ENCODE results near the gene ZNF488.

Gene ZNF488

GRCh38 chr10:47349941-47350371 lies 34.1 kb downstream of the ZNF488 start:
- Histone ChIP-seq H3K27me3 (ENCODE audit: control insufficient read depth in 1 of 2, insufficient read depth in 2 of 2, low read length in 2 of 2) (no peaks in the 10 kb centered on the region), H3K9me3 (ENCODE audit: low read length) (no peaks in the 10 kb centered on the region), H3K9ac (ENCODE audit: low read length) (no peak overlapping the region), H3K27ac (ENCODE audit: low read depth, low read length) (no peak overlapping the region), H3K4me1 (ENCODE audit: insufficient read depth, low read length) (no peaks in the 10 kb centered on the region), H3K36me3 (ENCODE audit: insufficient read depth, low read length) (no peaks in the 10 kb centered on the region), H3K4me3 (ENCODE audit: low read depth in 1 of 2, low read length in 2 of 2) (no peak overlapping the region)

DNA sequence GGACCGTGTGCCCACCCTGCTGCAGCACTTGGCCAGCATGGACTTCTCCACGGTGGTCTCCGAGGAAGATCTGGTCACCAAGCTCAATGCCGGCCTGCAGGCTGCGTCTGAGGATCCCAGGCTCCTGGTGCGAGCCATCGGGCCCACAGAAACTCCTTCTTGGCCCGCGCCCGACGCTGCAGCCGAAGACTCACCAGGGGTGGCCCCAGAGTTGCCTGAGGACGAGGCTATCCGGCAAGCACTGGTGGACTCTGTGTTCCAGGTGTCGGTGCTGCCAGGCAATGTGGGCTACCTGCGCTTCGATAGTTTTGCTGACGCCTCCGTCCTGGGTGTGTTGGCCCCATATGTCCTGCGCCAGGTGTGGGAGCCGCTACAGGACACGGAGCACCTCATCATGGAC lies 34.6 kb downstream of the ZNF488 start:
- H3K4me3 ChIP-seq (ENCODE audit: low read depth in 1 of 2, low read length in 2 of 2): no peak overlapping the region
- no peaks in the 10 kb centered on the region for H3K9me3 ChIP-seq (ENCODE audit: low read length)
- H3K36me3 ChIP-seq (ENCODE audit: insufficient read depth, low read length): no peaks in the 10 kb centered on the region
- H3K9ac ChIP-seq (ENCODE audit: low read length): no peak overlapping the region
- no peaks in the 10 kb centered on the region for H3K4me1 ChIP-seq (ENCODE audit: insufficient read depth, low read length)
- H3K27ac ChIP-seq (ENCODE audit: low read depth, low read length): no peak overlapping the region
- no peaks in the 10 kb centered on the region for H3K27me3 ChIP-seq (ENCODE audit: control insufficient read depth in 1 of 2, insufficient read depth in 2 of 2, low read length in 2 of 2)

DNA sequence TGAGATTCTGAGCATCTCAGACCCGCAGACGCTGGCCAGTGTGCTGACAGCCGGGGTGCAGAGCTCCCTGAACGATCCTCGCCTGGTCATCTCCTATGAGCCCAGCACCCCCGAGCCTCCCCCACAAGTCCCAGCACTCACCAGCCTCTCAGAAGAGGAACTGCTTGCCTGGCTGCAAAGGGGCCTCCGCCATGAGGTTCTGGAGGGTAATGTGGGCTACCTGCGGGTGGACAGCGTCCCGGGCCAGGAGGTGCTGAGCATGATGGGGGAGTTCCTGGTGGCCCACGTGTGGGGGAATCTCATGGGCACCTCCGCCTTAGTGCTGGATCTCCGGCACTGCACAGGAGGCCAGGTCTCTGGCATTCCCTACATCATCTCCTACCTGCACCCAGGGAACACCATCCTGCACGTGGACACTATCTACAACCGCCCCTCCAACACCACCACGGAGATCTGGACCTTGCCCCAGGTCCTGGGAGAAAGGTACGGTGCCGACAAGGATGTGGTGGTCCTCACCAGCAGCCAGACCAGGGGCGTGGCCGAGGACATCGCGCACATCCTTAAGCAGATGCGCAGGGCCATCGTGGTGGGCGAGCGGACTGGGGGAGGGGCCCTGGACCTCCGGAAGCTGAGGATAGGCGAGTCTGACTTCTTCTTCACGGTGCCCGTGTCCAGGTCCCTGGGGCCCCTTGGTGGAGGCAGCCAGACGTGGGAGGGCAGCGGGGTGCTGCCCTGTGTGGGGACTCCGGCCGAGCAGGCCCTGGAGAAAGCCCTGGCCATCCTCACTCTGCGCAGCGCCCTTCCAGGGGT lies 35.2 kb downstream of the ZNF488 start:
- Histone ChIP-seq H3K9me3 (ENCODE audit: low read length) (no peaks in the 10 kb centered on the region), H3K27me3 (ENCODE audit: control insufficient read depth in 1 of 2, insufficient read depth in 2 of 2, low read length in 2 of 2) (no peaks in the 10 kb centered on the region), H3K4me1 (ENCODE audit: insufficient read depth, low read length) (no peaks in the 10 kb centered on the region), H3K9ac (ENCODE audit: low read length) (no peak overlapping the region), H3K36me3 (ENCODE audit: insufficient read depth, low read length) (no peaks in the 10 kb centered on the region), H3K4me3 (ENCODE audit: low read depth in 1 of 2, low read length in 2 of 2) (no peak overlapping the region), H3K27ac (ENCODE audit: low read depth, low read length) (no peak overlapping the region)

DNA sequence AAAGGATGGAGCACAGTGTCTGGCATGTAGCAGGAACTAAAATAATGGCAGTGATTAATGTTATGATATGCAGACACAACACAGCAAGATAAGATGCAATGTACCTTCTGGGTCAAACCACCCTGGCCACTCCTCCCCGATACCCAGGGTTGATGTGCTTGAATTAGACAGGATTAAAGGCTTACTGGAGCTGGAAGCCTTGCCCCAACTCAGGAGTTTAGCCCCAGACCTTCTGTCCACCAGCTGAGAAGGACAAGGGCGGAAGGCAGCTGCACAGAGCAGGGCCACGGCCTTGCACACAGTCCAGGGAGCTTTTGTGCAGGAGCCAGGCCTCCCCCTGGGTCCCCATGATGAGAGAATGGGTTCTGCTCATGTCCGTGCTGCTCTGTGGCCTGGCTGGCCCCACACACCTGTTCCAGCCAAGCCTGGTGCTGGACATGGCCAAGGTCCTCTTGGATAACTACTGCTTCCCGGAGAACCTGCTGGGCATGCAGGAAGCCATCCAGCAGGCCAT lies 35.9 kb downstream of the ZNF488 start, which contains the start of gene RBP3:
RBP3 (plus strand) TSS at position 226 of the 514 bp plus-strand sequence; CDS start at position 348, 122 bp downstream.
- no peaks in the 10 kb centered on the region for H3K9me3 ChIP-seq (ENCODE audit: low read length)
- H3K27ac ChIP-seq (ENCODE audit: low read depth, low read length): no peak within 1 kb of the TSS
- H3K27me3 ChIP-seq (ENCODE audit: control insufficient read depth in 1 of 2, insufficient read depth in 2 of 2, low read length in 2 of 2): no peaks in the 10 kb centered on the region
- no peaks in the 10 kb centered on the region for H3K36me3 ChIP-seq (ENCODE audit: insufficient read depth, low read length)
- no peaks in the 10 kb centered on the region for H3K4me1 ChIP-seq (ENCODE audit: insufficient read depth, low read length)
- no peak within 1 kb of the TSS for H3K4me3 ChIP-seq (ENCODE audit: low read depth in 1 of 2, low read length in 2 of 2)
- no peak within 1 kb of the TSS for H3K9ac ChIP-seq (ENCODE audit: low read length)

DNA sequence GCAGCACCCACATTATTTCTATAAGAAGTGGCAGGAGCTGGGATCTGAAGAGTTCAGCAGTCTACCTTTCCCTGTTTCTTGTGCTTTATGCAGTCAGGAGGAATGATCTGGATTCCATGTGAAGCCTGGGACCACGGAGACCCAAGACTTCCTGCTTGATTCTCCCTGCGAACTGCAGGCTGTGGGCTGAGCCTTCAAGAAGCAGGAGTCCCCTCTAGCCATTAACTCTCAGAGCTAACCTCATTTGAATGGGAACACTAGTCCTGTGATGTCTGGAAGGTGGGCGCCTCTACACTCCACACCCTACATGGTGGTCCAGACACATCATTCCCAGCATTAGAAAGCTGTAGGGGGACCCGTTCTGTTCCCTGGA lies 36.8 kb downstream of the ZNF488 start:
- Histone ChIP-seq H3K27ac (ENCODE audit: low read depth, low read length) (no peak overlapping the region), H3K9me3 (ENCODE audit: low read length) (no peaks in the 10 kb centered on the region), H3K27me3 (ENCODE audit: control insufficient read depth in 1 of 2, insufficient read depth in 2 of 2, low read length in 2 of 2) (no peaks in the 10 kb centered on the region), H3K9ac (ENCODE audit: low read length) (no peak overlapping the region), H3K36me3 (ENCODE audit: insufficient read depth, low read length) (no peaks in the 10 kb centered on the region), H3K4me1 (ENCODE audit: insufficient read depth, low read length) (no peaks in the 10 kb centered on the region), H3K4me3 (ENCODE audit: low read depth in 1 of 2, low read length in 2 of 2) (no peak overlapping the region)

DNA sequence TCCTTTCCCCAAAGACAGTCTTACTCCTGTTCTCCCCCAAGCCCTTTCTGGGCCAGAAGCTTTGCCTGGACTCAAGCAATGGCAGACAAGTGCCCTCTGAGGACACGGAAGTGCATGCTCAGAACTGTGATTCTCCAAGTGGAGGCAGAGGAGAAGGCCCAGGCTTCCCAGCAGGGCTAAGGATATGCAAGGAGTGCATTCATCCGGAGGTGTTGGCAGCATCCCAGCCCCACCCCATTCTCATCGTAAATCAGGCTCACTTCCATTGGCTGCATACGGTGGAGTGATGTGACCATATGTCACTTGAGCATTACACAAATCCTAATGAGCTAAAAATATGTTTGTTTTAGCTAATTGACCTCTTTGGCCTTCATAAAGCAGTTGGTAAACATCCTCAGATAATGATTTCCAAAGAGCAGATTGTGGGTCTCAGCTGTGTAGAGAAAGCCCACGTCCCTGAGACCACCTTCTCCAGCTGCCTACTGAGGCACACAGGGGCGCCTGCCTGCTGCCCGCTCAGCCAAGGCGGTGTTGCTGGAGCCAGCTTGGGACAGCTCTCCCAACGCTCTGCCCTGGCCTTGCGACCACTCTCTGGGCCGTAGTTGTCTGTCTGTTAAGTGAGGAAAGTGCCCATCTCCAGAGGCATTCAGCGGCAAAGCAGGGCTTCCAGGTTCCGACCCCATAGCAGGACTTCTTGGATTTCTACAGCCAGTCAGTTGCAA lies 37.4 kb downstream of the ZNF488 start:
- no peaks in the 10 kb centered on the region for H3K27me3 ChIP-seq (ENCODE audit: control insufficient read depth in 1 of 2, insufficient read depth in 2 of 2, low read length in 2 of 2)
- H3K36me3 ChIP-seq (ENCODE audit: insufficient read depth, low read length): no peaks in the 10 kb centered on the region
- no peak overlapping the region for H3K4me3 ChIP-seq (ENCODE audit: low read depth in 1 of 2, low read length in 2 of 2)
- no peak overlapping the region for H3K9ac ChIP-seq (ENCODE audit: low read length)
- H3K27ac ChIP-seq (ENCODE audit: low read depth, low read length): no peak overlapping the region
- H3K4me1 ChIP-seq (ENCODE audit: insufficient read depth, low read length): no peaks in the 10 kb centered on the region
- H3K9me3 ChIP-seq (ENCODE audit: low read length): no peaks in the 10 kb centered on the region

- no peak overlapping the region for H3K27ac ChIP-seq (ENCODE audit: low read depth, low read length)
- H3K9ac ChIP-seq (ENCODE audit: low read length): no peak overlapping the region
- H3K9me3 ChIP-seq (ENCODE audit: low read length): no peaks in the 10 kb centered on the region
- H3K4me3 ChIP-seq (ENCODE audit: low read depth in 1 of 2, low read length in 2 of 2): no peak overlapping the region
- H3K4me1 ChIP-seq (ENCODE audit: insufficient read depth, low read length): no peaks in the 10 kb centered on the region
- H3K36me3 ChIP-seq (ENCODE audit: insufficient read depth, low read length): no peaks in the 10 kb centered on the region
- no peaks in the 10 kb centered on the region for H3K27me3 ChIP-seq (ENCODE audit: control insufficient read depth in 1 of 2, insufficient read depth in 2 of 2, low read length in 2 of 2)
These were observed 38.9 kb downstream of the ZNF488 start for GRCh38 chr10:47344996-47345870.

GRCh38 chr10:47340608-47341170 lies 43.4 kb downstream of the ZNF488 start:
- no peaks in the 10 kb centered on the region for H3K27me3 ChIP-seq (ENCODE audit: control insufficient read depth in 1 of 2, insufficient read depth in 2 of 2, low read length in 2 of 2)
- H3K36me3 ChIP-seq (ENCODE audit: insufficient read depth, low read length): no peaks in the 10 kb centered on the region
- H3K9me3 ChIP-seq (ENCODE audit: low read length): no peaks in the 10 kb centered on the region
- no peak overlapping the region for H3K9ac ChIP-seq (ENCODE audit: low read length)
- no peak overlapping the region for H3K4me3 ChIP-seq (ENCODE audit: low read depth in 1 of 2, low read length in 2 of 2)
- no peaks in the 10 kb centered on the region for H3K4me1 ChIP-seq (ENCODE audit: insufficient read depth, low read length)
- H3K27ac ChIP-seq (ENCODE audit: low read depth, low read length): no peak overlapping the region

GRCh38 chr10:47339759-47340607 lies 44.1 kb downstream of the ZNF488 start:
- Histone ChIP-seq H3K9me3 (ENCODE audit: low read length) (no peaks in the 10 kb centered on the region), H3K4me3 (ENCODE audit: low read depth in 1 of 2, low read length in 2 of 2) (no peak overlapping the region), H3K36me3 (ENCODE audit: insufficient read depth, low read length) (no peaks in the 10 kb centered on the region), H3K27me3 (ENCODE audit: control insufficient read depth in 1 of 2, insufficient read depth in 2 of 2, low read length in 2 of 2) (no peaks in the 10 kb centered on the region), H3K27ac (ENCODE audit: low read depth, low read length) (no peak overlapping the region), H3K4me1 (ENCODE audit: insufficient read depth, low read length) (no peaks in the 10 kb centered on the region), H3K9ac (ENCODE audit: low read length) (no peak overlapping the region)

- no peaks in the 10 kb centered on the region for H3K4me1 ChIP-seq (ENCODE audit: insufficient read depth, low read length)
- H3K27ac ChIP-seq (ENCODE audit: low read depth, low read length): no peak overlapping the region
- no peak overlapping the region for H3K4me3 ChIP-seq (ENCODE audit: low read depth in 1 of 2, low read length in 2 of 2)
- H3K9me3 ChIP-seq (ENCODE audit: low read length): no peaks in the 10 kb centered on the region
- H3K9ac ChIP-seq (ENCODE audit: low read length): no peak overlapping the region
- no peaks in the 10 kb centered on the region for H3K36me3 ChIP-seq (ENCODE audit: insufficient read depth, low read length)
- H3K27me3 ChIP-seq (ENCODE audit: control insufficient read depth in 1 of 2, insufficient read depth in 2 of 2, low read length in 2 of 2): no peaks in the 10 kb centered on the region
These were observed 44.8 kb downstream of the ZNF488 start for GRCh38 chr10:47339186-47339735.
